ENCODE measurements around the gene TAOK1. TPM values are rescaled to one million over a fixed set of nuclear protein-coding genes. Genes with fewer than 3 reads are reported as not detected.

TAOK1 gene
- total and polyA plus RNA-seq, 9 of the 15 experiments (the other 6 are each of a cell fraction or from before 2014, with no cell fraction given), result 3.2 to 33.1 (median 16.5) TPM

DNA sequence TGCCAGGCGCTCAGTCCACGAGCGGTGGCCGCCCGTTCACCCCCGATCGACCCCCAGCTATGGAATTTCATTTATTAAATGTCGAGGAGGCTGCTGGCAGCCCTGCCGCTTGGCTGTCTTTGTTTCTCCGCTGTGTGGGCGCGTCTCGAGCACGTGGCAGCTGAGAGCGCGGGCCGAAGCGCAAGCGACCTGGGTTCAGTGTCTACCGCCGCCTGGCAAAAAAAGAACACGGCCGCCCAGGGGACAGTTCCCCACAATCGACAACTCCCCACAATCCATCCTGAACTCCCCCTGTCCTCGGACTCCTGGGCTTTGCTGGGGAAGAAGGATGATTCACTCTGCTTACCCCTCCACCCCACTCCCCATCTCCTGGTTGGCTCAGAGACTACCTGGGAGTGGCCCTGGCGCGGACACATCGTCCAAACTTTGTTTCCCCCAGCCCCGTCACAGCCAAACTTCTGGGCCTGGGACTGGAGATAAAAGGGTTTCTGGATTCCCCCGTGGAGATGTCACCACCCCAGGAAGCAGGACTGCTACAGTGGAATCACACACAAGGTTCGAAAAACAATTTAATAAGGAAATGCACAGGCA is 201.1 kb downstream of the TAOK1 start (continued):
- TF ChIP-seq CREB3 (tag; conservative IDR thresholded peaks at IDR 0.05; ENCODE audit: low read depth), result no peak
- TF ChIP-seq TCF3 (CRISPR knock-in tag; IDR thresholded peaks at IDR 0.05), result no peak
- no peak for TF ChIP-seq TARDBP (IDR thresholded peaks at IDR 0.05)
- peak; percentile 29; the same call in 1 of the 2 replicates for TF ChIP-seq MTA1 (IDR thresholded peaks at IDR 0.05; ENCODE audit: borderline replicate concordance)

GRCh38 chr17:29591737-29592608 is 201.8 kb downstream of the TAOK1 start:
- ChIA-PET POLR2A (interaction anchor here (0.6 to 1.0 kb wide), 3 partner anchors 23 to 468 kb away, joined by 3 to 4 read pairs (median 3); partner anchors contain the start of gene TP53I13), CTCF (ENCODE audit: low intra/inter-chr PET ratio) (interaction anchor here (0.6 to 2.3 kb wide), 6 partner anchors 222 to 468 kb away, joined by 3 to 19 read pairs (median 3); no protein-coding TSS in a partner anchor)
- H3K4me2 ChIP-seq (ENCODE audit: insufficient read depth, low read length), result peak overlapping the region; percentile 83
- no peaks in the 10 kb centered on the region for H3K27me3 ChIP-seq (ENCODE audit: control insufficient read depth in 2 of 2, insufficient read depth in 2 of 2, low read length in 2 of 2)
- peak overlapping the region; percentile 95 for H2AFZ ChIP-seq (ENCODE audit: low read depth, low read length)
- BruUV-seq (replicated peaks), result no TSS peak
- H3K4me3 ChIP-seq, result peak overlapping the region; percentile 16
- peak overlapping the region; percentile 48; the same call in 2 of the 3 replicates for H3K27ac ChIP-seq (ENCODE audit: extremely low read depth, low read depth, low read length)
- H3K9ac ChIP-seq (ENCODE audit: insufficient read depth in 1 of 2, low read depth in 2 of 2, low read length in 2 of 2), result peak overlapping the region; percentile 44 to 88
- peaks cover 43 to 84% of the 10 kb centered on the region in 2 experiments for H3K4me1 ChIP-seq (replicated peaks in 1 of 2; ENCODE audit: control insufficient read depth in 2 of 2, insufficient read depth in 2 of 2, low read length in 2 of 2)
- 13% methylated on average over 23 of the region's 25 CpGs for WGBS (ENCODE audit: insufficient coverage, low coverage, missing lambda C conversion rate)
- ATAC-seq (peak; percentile 84), DNase-seq (ENCODE audit: extremely low read depth in 1 of 4, low spot score in 3 of 4) (peak; percentile 88 to 92 (median 89)), FAIRE-seq (peak; percentile 79)
- in situ Hi-C loops (cut with MboI) (no loop called here), intact Hi-C loops (cut with micrococcal nuclease) (loop anchor here (2.0 to 5.0 kb wide), 3 partner anchors 200 to 299 kb away; partner anchors contain the start of gene TAOK1)
- H3K79me2 ChIP-seq (ENCODE audit: control insufficient read depth, insufficient read depth, low read length), result peaks cover 25% of the 10 kb centered on the region
- peaks cover 8% of the 10 kb centered on the region for H4K20me1 ChIP-seq (replicated peaks; ENCODE audit: control insufficient read depth, insufficient read depth, low read length)
- H3K9me3 ChIP-seq (replicated peaks; ENCODE audit: control insufficient read depth, insufficient read depth, low read depth, low read length), result no peaks in the 10 kb centered on the region
- H3K9me1 ChIP-seq (ENCODE audit: control insufficient read depth, insufficient read depth, low read length), result peaks cover 5% of the 10 kb centered on the region
- H3K36me3 ChIP-seq (ENCODE audit: control insufficient read depth, insufficient read depth, low read length), result no peaks in the 10 kb centered on the region
- peak in 1 of 2 experiments; percentile 48; a peak in 2 of 4 replicates for TF ChIP-seq SIN3A (IDR thresholded peaks at IDR 0.05; ENCODE audit: borderline replicate concordance in 2 of 2, control insufficient read depth in 1 of 2, low read depth in 2 of 2, low read length in 2 of 2)
- TF ChIP-seq CBFB (CRISPR knock-in tag; IDR thresholded peaks at IDR 0.05), result 0 out of 2 replicates have a peak, but pooled peaks have one; percentile 34
- TF ChIP-seq HDGF (IDR thresholded peaks at IDR 0.05), result no peak
- peak; percentile 69; the same call in 1 of the 2 replicates for TF ChIP-seq STAG1 (CRISPR knock-in tag; IDR thresholded peaks at IDR 0.05; ENCODE audit: borderline replicate concordance)
- TF ChIP-seq ZC3H8 (IDR thresholded peaks at IDR 0.05), result no peak
- TF ChIP-seq KDM1A (IDR thresholded peaks at IDR 0.05), result no peak; a peak in 1 of 4 replicates
- no peak for TF ChIP-seq RBM25 (IDR thresholded peaks at IDR 0.05; ENCODE audit: low read depth, low read length, severe bottlenecking)
- TF ChIP-seq E2F6 (IDR thresholded peaks at IDR 0.05; ENCODE audit: borderline replicate concordance in 1 of 2, extremely low read depth in 1 of 2, insufficient read depth in 1 of 2, insufficient read length in 1 of 2, low read depth in 1 of 2, low read length in 1 of 2, poor library complexity in 1 of 2, severe bottlenecking in 1 of 2), result peak in 1 of 2 experiments; percentile 53
- TF ChIP-seq, protein P1, sequence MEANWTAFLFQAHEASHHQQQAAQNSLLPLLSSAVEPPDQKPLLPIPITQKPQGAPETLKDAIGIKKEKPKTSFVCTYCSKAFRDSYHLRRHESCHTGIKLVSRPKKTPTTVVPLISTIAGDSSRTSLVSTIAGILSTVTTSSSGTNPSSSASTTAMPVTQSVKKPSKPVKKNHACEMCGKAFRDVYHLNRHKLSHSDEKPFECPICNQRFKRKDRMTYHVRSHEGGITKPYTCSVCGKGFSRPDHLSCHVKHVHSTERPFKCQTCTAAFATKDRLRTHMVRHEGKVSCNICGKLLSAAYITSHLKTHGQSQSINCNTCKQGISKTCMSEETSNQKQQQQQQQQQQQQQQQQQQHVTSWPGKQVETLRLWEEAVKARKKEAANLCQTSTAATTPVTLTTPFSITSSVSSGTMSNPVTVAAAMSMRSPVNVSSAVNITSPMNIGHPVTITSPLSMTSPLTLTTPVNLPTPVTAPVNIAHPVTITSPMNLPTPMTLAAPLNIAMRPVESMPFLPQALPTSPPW (CRISPR knock-in tag; IDR thresholded peaks at IDR 0.05), result peak; percentile 90

Measured in K562 (cell line).